Stimulated activated CD8-positive, alpha-beta memory T cell treated with anti-CD3 and anti-CD28 coated beads, Interleukin-12 subunit alpha, Interleukin-12 subunit beta, amount 100 ng/mL, for 4 hours (primary cell): ENCODE data around the gene KIAA0586.

Source experiments
- DNase-seq: peaks from one replicate; pipeline ENCODE4 v3.0.0-alpha.2; 2020; ENCODE audit warnings: low read depth

The KIAA0586 gene

DNA sequence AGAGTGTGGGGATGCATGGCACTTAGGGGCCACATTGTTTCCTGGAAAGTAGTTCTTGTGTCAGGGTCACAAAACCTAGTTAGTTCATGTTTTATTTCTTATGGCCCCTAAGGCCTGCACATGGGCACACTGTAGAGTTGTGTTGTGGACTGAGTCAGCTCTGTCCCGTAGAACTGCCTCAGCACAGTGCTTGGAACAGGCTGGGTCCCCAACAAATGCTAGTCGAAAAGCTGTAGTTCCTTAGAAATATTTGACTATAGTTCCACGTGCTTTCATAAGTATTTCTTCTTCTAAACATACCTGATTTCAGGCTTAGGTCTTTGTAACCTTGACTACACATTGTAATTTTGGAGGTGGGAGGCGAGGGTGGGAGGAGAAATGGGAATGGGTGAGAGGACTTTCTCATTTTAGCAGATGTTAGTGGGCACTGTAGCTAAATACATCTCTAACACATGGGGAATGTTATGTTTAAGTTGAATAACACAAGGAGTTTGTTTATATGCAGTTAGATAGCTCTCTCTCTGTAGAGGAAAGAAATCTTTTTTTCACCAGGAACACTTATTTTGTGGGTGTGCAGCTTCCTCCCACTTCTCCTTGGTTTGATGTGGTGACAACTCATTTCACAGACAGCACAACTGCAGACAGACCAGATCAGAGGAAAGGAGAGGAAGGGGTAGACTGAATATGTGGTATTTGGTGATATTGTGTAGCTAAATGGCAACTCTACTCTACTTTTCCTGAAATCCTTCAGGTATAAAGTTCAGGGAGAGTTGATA is 170.7 kb downstream of the KIAA0586 start:
- DNase-seq = no peak

GRCh38 chr14:58598804-58599525 is 171.4 kb downstream of the KIAA0586 start:
- DNase-seq = no peak

DNA sequence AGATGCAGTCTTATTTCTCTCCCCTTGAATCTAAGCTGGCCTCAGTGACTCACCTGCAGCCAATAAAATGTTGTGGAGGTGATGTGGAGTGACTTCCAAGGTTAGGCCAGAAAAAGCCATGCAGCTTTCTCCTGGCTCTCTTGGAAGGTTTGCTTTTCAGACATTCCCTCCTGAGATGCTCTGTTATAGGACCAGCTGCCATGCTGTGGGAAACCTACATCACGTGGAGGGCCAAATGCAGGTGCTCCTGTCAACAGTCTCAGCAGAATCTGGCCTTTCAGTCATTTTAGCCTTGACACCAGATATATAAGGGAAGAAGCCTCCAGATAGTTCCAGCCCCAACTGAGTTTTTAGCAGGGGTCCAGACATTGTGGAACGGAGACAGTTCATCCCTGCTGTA is 172.2 kb downstream of the KIAA0586 start:
- no peak for DNase-seq
